ENCODE measurements around the gene L1TD1.

DNA sequence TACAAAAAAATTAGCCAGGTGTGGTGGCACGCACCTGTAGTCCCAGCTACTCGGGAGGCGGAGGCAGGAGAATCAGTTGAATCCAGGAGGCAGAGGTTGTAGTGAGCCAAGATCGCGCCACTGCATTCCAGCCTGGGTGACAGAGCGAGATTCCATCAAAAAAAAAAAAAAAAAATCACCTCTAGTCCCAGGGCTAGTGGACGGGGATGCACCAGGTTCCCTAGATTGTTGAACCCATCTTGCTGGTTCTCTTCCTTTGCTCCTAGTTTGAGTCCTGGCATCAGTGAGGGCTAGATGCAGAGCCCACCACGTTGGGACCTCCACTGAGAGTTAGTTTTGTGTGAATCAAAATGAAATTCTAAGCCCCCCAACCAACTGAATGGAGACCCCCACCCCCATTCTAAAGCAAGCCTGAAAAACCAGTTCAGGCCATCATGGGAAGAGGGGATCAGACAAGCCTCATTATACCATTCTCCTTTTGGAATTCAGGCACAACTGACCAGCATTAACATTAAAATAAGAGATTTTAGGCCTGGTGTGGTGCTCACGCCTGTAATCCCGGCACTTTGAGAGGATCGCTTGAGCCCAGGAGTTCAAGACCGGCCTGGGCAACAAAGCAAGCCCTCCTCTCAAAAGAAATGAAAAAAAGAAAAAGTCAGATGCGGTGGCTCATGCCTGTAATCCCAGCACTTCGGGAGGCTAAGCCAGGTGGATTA, 17.9 kb upstream of the L1TD1 start:
- TF ChIP-seq POLR2A (IDR thresholded peaks at IDR 0.05), result no peak
- TF ChIP-seq, protein P1, sequence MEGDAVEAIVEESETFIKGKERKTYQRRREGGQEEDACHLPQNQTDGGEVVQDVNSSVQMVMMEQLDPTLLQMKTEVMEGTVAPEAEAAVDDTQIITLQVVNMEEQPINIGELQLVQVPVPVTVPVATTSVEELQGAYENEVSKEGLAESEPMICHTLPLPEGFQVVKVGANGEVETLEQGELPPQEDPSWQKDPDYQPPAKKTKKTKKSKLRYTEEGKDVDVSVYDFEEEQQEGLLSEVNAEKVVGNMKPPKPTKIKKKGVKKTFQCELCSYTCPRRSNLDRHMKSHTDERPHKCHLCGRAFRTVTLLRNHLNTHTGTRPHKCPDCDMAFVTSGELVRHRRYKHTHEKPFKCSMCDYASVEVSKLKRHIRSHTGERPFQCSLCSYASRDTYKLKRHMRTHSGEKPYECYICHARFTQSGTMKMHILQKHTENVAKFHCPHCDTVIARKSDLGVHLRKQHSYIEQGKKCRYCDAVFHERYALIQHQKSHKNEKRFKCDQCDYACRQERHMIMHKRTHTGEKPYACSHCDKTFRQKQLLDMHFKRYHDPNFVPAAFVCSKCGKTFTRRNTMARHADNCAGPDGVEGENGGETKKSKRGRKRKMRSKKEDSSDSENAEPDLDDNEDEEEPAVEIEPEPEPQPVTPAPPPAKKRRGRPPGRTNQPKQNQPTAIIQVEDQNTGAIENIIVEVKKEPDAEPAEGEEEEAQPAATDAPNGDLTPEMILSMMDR (IDR thresholded peaks at IDR 0.05 in 8 of 11, conservative IDR thresholded peaks at IDR 0.05 in 3 of 11), result no peak

Data from spleen (tissue), 7 donors.